ENCODE data around the gene FOXE1. TPM values are rescaled to one million over a fixed set of nuclear protein-coding genes. Genes with fewer than 3 reads are reported as not detected.
A peak's percentile ranks its signal among the peaks of the same experiment; 100 is the strongest.

FOXE1 gene
- total and polyA plus RNA-seq, 7 experiments from 2014 or later: 0.05 TPM; not detected in 6

- no peak for DNase-seq
- Histone ChIP-seq H3K27ac (ENCODE audit: low read depth, low read length) (no peak overlapping the region), H3K4me1 (ENCODE audit: control insufficient read depth in 2 of 2, insufficient read depth in 2 of 2, low read length in 2 of 2) (no peaks in the 10 kb centered on the region), H3K9me3 (ENCODE audit: control insufficient read depth in 2 of 3, low read length in 3 of 3) (no peaks in the 10 kb centered on the region), H3K36me3 (ENCODE audit: control insufficient read depth in 2 of 3, insufficient read depth in 3 of 3, low read length in 3 of 3) (no peaks in the 10 kb centered on the region), H3K27me3 (ENCODE audit: control insufficient read depth in 2 of 2, insufficient read depth in 2 of 2, low read length in 2 of 2) (no peaks in the 10 kb centered on the region), H3K4me3 (ENCODE audit: low read length) (no peak overlapping the region)
- POLR2A ChIA-PET: interaction anchor here (0.7 kb wide), 1 partner anchor 271 kb away, joined by 3 read pairs; no protein-coding TSS in a partner anchor
- H3K27me3 Mint-ChIP-seq: peaks cover 0 to 40% (median 11%) of the 10 kb centered on the region in 5 donors
- no peak overlapping the region for H3K27ac Mint-ChIP-seq
- CTCF ChIA-PET: no interaction called here
- intact Hi-C loops (cut with micrococcal nuclease): no loop called here
- H3K4me1 Mint-ChIP-seq: peaks cover 0 to 2% (median 0%) of the 10 kb centered on the region in 7 donors
- H3K4me3 Mint-ChIP-seq: no peak overlapping the region
- H3K36me3 Mint-ChIP-seq: no peaks in the 10 kb centered on the region
- H3K9me3 Mint-ChIP-seq: no peaks in the 10 kb centered on the region
- ATAC-seq: no peak
Observed at GRCh38 chr9:97830884-97831829, 21.9 kb upstream of the FOXE1 start.

- DNase-seq: no peak
- peak; percentile 79 for ATAC-seq
Observed at GRCh38 chr9:97831843-97832636, 21.0 kb upstream of the FOXE1 start.

GRCh38 chr9:97840521-97840920, 12.5 kb upstream of the FOXE1 start:
- Mint-ChIP-seq H3K4me3 (no peak overlapping the region), H3K4me1 (no peaks in the 10 kb centered on the region), H3K27me3 (peaks cover 62 to 70% (median 67%) of the 10 kb centered on the region in 5 donors), H3K36me3 (peaks cover 0 to 4% (median 0%) of the 10 kb centered on the region in 5 donors), H3K27ac (no peak overlapping the region), H3K9me3 (peaks cover 0 to 17% (median 0%) of the 10 kb centered on the region in 11 donors)
- ChIA-PET CTCF (no interaction called here), POLR2A (no interaction called here)
- no peak overlapping the region for H3K4me3 ChIP-seq (ENCODE audit: low read length)
- DNase-seq: no peak
- ATAC-seq: no peak
- no peaks in the 10 kb centered on the region for H3K4me1 ChIP-seq (ENCODE audit: control insufficient read depth in 2 of 2, insufficient read depth in 2 of 2, low read length in 2 of 2)
- no peaks in the 10 kb centered on the region for H3K9me3 ChIP-seq (ENCODE audit: control insufficient read depth in 2 of 3, low read length in 3 of 3)
- no peaks in the 10 kb centered on the region for H3K36me3 ChIP-seq (ENCODE audit: control insufficient read depth in 2 of 3, insufficient read depth in 3 of 3, low read length in 3 of 3)
- H3K27me3 ChIP-seq (ENCODE audit: control insufficient read depth in 2 of 2, insufficient read depth in 2 of 2, low read length in 2 of 2): peaks cover 0 to 12% of the 10 kb centered on the region in 2 donors
- no peak overlapping the region for H3K27ac ChIP-seq (ENCODE audit: low read depth, low read length)
- intact Hi-C loops (cut with micrococcal nuclease): no loop called here

More at GRCh38 chr9:97831843-97832636, 21.0 kb upstream of the FOXE1 start:
- Mint-ChIP-seq H3K4me3 (no peak overlapping the region), H3K36me3 (peaks cover 0 to 4% (median 0%) of the 10 kb centered on the region in 5 donors), H3K27me3 (peaks cover 5 to 39% (median 15%) of the 10 kb centered on the region in 5 donors), H3K9me3 (peaks cover 0 to 6% (median 0%) of the 10 kb centered on the region in 11 donors), H3K4me1 (peaks cover 0 to 2% (median 0%) of the 10 kb centered on the region in 7 donors), H3K27ac (no peak overlapping the region)
- Histone ChIP-seq H3K9me3 (ENCODE audit: control insufficient read depth in 2 of 3, low read length in 3 of 3) (no peaks in the 10 kb centered on the region), H3K4me1 (ENCODE audit: control insufficient read depth in 2 of 2, insufficient read depth in 2 of 2, low read length in 2 of 2) (no peaks in the 10 kb centered on the region), H3K4me3 (ENCODE audit: low read length) (no peak overlapping the region), H3K27ac (ENCODE audit: low read depth, low read length) (no peak overlapping the region), H3K27me3 (ENCODE audit: control insufficient read depth in 2 of 2, insufficient read depth in 2 of 2, low read length in 2 of 2) (no peaks in the 10 kb centered on the region), H3K36me3 (ENCODE audit: control insufficient read depth in 2 of 3, insufficient read depth in 3 of 3, low read length in 3 of 3) (no peaks in the 10 kb centered on the region)
- ChIA-PET POLR2A (no interaction called here), CTCF (interaction anchor here (0.6 kb wide), 1 partner anchor 15 kb away, joined by 6 read pairs; no protein-coding TSS in a partner anchor)
- intact Hi-C loops (cut with micrococcal nuclease): no loop called here

DNA sequence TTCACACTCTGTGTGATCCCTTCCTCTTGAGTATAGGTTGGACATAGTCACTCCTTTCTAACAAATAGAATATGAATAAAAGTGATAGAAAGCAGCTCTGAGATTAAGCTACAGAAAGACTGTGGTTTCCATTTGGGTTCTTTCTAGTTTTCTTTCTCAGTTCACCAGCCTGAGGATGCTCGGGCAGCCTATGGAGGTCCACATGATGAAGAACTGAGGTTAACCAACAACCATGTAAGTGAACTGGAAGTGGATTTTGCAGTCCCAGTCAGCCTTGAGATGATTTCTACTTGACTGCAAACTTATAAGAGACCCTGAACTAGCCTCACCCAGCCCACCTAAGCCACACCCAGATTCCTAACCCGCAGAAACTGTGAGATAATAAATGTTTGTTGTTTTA, 10.1 kb upstream of the FOXE1 start:
- ChIA-PET POLR2A (no interaction called here), CTCF (interaction anchor here (0.7 kb wide), 1 partner anchor 15 kb away, joined by 3 read pairs; no protein-coding TSS in a partner anchor)
- H3K27me3 ChIP-seq (ENCODE audit: control insufficient read depth in 2 of 2, insufficient read depth in 2 of 2, low read length in 2 of 2): peaks cover 0 to 18% of the 10 kb centered on the region in 2 donors
- H3K9me3 ChIP-seq (ENCODE audit: control insufficient read depth in 2 of 3, low read length in 3 of 3): no peaks in the 10 kb centered on the region
- H3K27ac Mint-ChIP-seq: no peak overlapping the region
- peaks cover 0 to 7% (median 0%) of the 10 kb centered on the region in 11 donors for H3K9me3 Mint-ChIP-seq
- H3K4me3 ChIP-seq (ENCODE audit: low read length): no peak overlapping the region
- H3K4me1 Mint-ChIP-seq: peaks cover 0 to 7% (median 1%) of the 10 kb centered on the region in 7 donors
- no peak overlapping the region for H3K27ac ChIP-seq (ENCODE audit: low read depth, low read length)
- no peak overlapping the region for H3K4me3 Mint-ChIP-seq
- intact Hi-C loops (cut with micrococcal nuclease): no loop called here
- H3K27me3 Mint-ChIP-seq: peaks cover 64 to 75% (median 74%) of the 10 kb centered on the region in 5 donors
- no peaks in the 10 kb centered on the region for H3K36me3 ChIP-seq (ENCODE audit: control insufficient read depth in 2 of 3, insufficient read depth in 3 of 3, low read length in 3 of 3)
- peaks cover 0 to 4% (median 0%) of the 10 kb centered on the region in 5 donors for H3K36me3 Mint-ChIP-seq
- ATAC-seq (no peak), DNase-seq (no peak)
- H3K4me1 ChIP-seq (ENCODE audit: control insufficient read depth in 2 of 2, insufficient read depth in 2 of 2, low read length in 2 of 2): no peaks in the 10 kb centered on the region

DNA sequence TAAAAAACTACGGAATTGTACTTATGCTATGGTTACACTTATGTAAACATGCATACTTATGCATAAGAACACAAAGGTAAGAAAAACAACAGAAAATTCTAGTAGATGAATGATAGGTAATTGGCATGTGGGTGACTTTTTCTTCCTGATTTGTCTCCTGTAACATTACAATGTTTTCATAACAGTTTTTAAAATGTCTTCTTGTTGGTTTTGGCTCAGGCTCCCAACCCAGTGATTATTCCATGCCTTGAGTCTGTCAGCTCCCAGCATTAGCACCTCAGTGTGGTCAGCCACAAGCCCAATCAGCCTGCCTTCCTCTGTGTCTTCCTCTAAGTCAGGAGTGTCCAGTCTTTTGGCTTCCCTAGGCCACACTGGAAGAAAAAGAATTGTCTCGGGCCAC, 7.9 kb upstream of the FOXE1 start:
- CTCF ChIA-PET: interaction anchor here (1.5 kb wide), 1 partner anchor 56 kb away, joined by 5 read pairs; no protein-coding TSS in a partner anchor
- DNase-seq: no peak
- POLR2A ChIA-PET: no interaction called here
- Histone ChIP-seq H3K27me3 (ENCODE audit: control insufficient read depth in 2 of 2, insufficient read depth in 2 of 2, low read length in 2 of 2) (peaks cover 4 to 24% of the 10 kb centered on the region in 2 donors), H3K27ac (ENCODE audit: low read depth, low read length) (no peak overlapping the region), H3K9me3 (ENCODE audit: control insufficient read depth in 2 of 3, low read length in 3 of 3) (no peaks in the 10 kb centered on the region), H3K36me3 (ENCODE audit: control insufficient read depth in 2 of 3, insufficient read depth in 3 of 3, low read length in 3 of 3) (no peaks in the 10 kb centered on the region), H3K4me3 (ENCODE audit: low read length) (no peak overlapping the region), H3K4me1 (ENCODE audit: control insufficient read depth in 2 of 2, insufficient read depth in 2 of 2, low read length in 2 of 2) (peaks cover 0 to 8% of the 10 kb centered on the region in 2 donors)
- Mint-ChIP-seq H3K4me3 (no peak overlapping the region), H3K9me3 (peaks cover 0 to 9% (median 0%) of the 10 kb centered on the region in 11 donors), H3K27ac (no peak overlapping the region), H3K36me3 (peaks cover 0 to 4% (median 0%) of the 10 kb centered on the region in 5 donors), H3K4me1 (peaks cover 3 to 20% (median 16%) of the 10 kb centered on the region in 7 donors), H3K27me3 (peaks cover 74 to 83% (median 80%) of the 10 kb centered on the region in 5 donors)
- intact Hi-C loops (cut with micrococcal nuclease): loop anchor here in 1 of 2 donors (2.0 kb wide), 1 partner anchor 14 kb away; no protein-coding TSS in a partner anchor
- no peak for ATAC-seq

DNA sequence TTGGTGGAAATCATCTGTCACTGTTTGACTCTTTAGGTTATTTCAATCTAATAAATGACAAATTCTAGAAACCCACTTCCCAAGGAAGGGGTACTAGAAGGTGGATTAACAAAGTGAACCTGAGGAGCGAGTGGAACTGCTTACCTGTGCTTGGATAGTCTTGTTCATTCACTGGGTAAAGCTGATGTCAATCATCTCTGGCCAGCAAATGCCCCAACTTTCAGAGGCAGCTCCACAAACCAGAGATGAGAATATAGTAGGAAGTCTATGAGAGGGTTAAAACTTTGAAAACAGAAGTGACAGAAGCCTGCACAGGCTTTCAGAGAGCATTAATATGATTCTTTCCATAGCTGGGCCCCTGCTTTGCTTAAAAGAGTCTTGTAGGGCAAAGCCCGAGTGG, 7.3 kb upstream of the FOXE1 start:
- DNase-seq: no peak
- Mint-ChIP-seq H3K9me3 (peaks cover 0 to 14% (median 3%) of the 10 kb centered on the region in 11 donors), H3K36me3 (peaks cover 0 to 4% (median 0%) of the 10 kb centered on the region in 5 donors), H3K4me3 (no peak overlapping the region), H3K27me3 (peaks cover 75 to 83% (median 80%) of the 10 kb centered on the region in 5 donors), H3K27ac (no peak overlapping the region), H3K4me1 (peaks cover 4 to 20% (median 16%) of the 10 kb centered on the region in 7 donors)
- CTCF ChIA-PET: interaction anchor here (0.5 to 1.5 kb wide), 3 partner anchors 54 to 56 kb away, joined by 3 to 5 read pairs (median 3); no protein-coding TSS in a partner anchor
- POLR2A ChIA-PET: interaction anchor here (1.9 kb wide), 1 partner anchor 12 kb away, joined by 6 read pairs; no protein-coding TSS in a partner anchor
- no peak overlapping the region for H3K4me3 ChIP-seq (ENCODE audit: low read length)
- H3K27me3 ChIP-seq (ENCODE audit: control insufficient read depth in 2 of 2, insufficient read depth in 2 of 2, low read length in 2 of 2): peaks cover 4 to 22% of the 10 kb centered on the region in 2 donors
- peaks cover 0 to 8% of the 10 kb centered on the region in 2 donors for H3K4me1 ChIP-seq (ENCODE audit: control insufficient read depth in 2 of 2, insufficient read depth in 2 of 2, low read length in 2 of 2)
- H3K9me3 ChIP-seq (ENCODE audit: control insufficient read depth in 2 of 3, low read length in 3 of 3): no peaks in the 10 kb centered on the region
- ATAC-seq: no peak
- no peak overlapping the region for H3K27ac ChIP-seq (ENCODE audit: low read depth, low read length)
- H3K36me3 ChIP-seq (ENCODE audit: control insufficient read depth in 2 of 3, insufficient read depth in 3 of 3, low read length in 3 of 3): no peaks in the 10 kb centered on the region
- intact Hi-C loops (cut with micrococcal nuclease): loop anchor here in 1 of 2 donors (2.0 kb wide), 1 partner anchor 13 kb away; no protein-coding TSS in a partner anchor
